Fibroblast of villous mesenchyme (primary cell): Measurements from ENCODE around the gene CDH4. TPM values are rescaled to one million over a fixed set of nuclear protein-coding genes. Genes with fewer than 3 reads are reported as not detected.

Experiments used
- DNase-seq: peaks from one replicate; pipeline ENCODE4 v3.0.0-alpha.2; 2010; ENCODE audit warnings: low read depth
- H3K4me3 ChIP-seq: 2 replicates; pipeline ENCODE4 v1.5.1; 2011; ENCODE audit warnings: low read depth, mild to moderate bottlenecking, low read length
- total RNA-seq: library from RNA; depleted of rRNA; stranded (reverse); fragments of >200 nt; gene quantifications from 2 replicates; pipeline ENCODE4 v1.2.3, GENCODE V29; 2012
- TF ChIP-seq, protein P1 (sequence below): IDR thresholded peaks from 2 replicates; pipeline ENCODE4 v1.5.1; 2012; ENCODE audit warnings: low read depth, mild to moderate bottlenecking, low read length; ENCODE audit not compliant: insufficient read depth

CDH4 gene
- total RNA-seq, 1 donor: 1.7 TPM

- no peak overlapping the region for H3K4me3 ChIP-seq
- no peak for DNase-seq
- TF ChIP-seq, protein P1, sequence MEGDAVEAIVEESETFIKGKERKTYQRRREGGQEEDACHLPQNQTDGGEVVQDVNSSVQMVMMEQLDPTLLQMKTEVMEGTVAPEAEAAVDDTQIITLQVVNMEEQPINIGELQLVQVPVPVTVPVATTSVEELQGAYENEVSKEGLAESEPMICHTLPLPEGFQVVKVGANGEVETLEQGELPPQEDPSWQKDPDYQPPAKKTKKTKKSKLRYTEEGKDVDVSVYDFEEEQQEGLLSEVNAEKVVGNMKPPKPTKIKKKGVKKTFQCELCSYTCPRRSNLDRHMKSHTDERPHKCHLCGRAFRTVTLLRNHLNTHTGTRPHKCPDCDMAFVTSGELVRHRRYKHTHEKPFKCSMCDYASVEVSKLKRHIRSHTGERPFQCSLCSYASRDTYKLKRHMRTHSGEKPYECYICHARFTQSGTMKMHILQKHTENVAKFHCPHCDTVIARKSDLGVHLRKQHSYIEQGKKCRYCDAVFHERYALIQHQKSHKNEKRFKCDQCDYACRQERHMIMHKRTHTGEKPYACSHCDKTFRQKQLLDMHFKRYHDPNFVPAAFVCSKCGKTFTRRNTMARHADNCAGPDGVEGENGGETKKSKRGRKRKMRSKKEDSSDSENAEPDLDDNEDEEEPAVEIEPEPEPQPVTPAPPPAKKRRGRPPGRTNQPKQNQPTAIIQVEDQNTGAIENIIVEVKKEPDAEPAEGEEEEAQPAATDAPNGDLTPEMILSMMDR: no peak
These were observed 512.5 kb downstream of the CDH4 start for GRCh38 chr20:61764471-61765025.

GRCh38 chr20:61765081-61765870, 513.2 kb downstream of the CDH4 start:
- no peak overlapping the region for H3K4me3 ChIP-seq
- TF ChIP-seq, protein P1: no peak
- DNase-seq: no peak

GRCh38 chr20:61765871-61766654, 514.0 kb downstream of the CDH4 start:
- no peak overlapping the region for H3K4me3 ChIP-seq
- TF ChIP-seq, protein P1: no peak
- DNase-seq: no peak

DNA sequence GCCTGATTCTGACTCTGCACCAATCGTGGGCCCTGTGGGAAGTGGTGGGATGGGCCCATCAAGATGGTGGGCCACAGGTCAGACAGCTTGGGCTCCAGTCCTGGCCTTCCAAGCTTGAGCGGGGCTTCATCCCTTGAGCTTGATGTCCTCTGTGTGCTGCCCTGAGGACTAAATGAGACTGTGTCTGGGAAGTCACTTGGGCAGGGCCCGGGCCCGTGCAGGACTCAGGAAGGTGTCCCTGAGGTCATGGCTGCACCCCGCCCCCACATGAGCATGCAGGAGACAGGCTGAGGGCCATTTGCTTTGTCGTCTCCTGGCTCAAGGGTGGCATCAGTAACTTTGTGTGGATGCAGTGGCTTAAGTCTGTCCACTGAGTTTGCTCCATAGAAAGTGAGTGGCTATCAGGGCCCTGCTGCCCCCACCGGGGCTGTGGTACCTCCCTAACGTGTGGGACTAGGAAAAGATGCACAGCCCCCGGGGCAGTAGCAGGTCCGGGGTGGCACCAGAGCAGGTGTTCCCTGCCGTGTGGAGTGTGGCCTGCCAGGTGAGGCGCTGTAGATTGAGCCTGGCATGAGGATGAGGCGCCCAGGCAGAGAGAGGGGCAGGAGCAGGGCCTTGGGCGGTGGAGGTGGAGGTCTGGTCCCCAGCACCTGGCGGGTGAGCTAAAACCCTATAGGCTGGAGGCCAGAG, 515.0 kb downstream of the CDH4 start:
- no peak for DNase-seq
- TF ChIP-seq, protein P1: no peak
- H3K4me3 ChIP-seq: no peak overlapping the region

DNA sequence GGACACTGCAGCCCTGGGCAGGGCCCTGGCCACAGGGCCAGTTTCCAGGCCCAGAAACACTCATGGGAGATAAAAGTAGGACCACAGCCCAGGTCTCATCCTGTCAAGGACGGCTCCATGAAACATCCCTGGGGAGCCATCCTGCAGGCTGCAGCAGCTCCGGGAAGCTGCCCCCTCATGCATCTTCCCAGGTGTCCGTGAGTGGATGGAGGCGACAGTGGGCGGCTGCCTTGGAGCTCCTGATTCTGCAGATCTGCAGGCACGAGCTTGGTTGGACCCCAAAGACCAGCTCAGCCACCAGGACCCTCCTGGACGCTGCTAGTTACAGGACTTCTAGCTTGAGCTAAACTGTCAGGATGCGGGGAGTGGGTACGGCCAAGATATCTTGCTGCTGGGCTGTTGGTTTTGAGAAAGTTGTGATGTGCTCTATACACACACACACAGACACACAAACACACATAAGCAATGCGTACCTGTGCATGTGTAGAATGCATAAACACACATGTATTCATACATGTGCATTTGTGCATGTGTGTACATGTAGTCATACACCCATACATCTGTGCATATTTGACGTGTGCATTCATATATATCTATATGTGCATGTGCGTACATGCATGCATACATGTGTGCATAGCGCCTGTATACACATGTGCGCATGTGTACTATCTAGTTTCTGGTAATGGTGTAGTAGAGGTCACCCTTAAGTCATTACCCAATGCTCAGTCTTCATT, 515.9 kb downstream of the CDH4 start:
- TF ChIP-seq, protein P1: no peak
- no peak for DNase-seq
- no peak overlapping the region for H3K4me3 ChIP-seq
